SIG-M5 (cell line): ENCODE results near the gene MGAM2.
A peak's percentile ranks its signal among the peaks of the same experiment; 100 is the strongest.
"Not testable (repeated sequence)": the region's sequence is repeated elsewhere in the genome, so short reads cannot be mapped to it uniquely, and the experiment has no call there.

Source experiments
- DNase-seq: peaks from one replicate; lab custom pipeline; 2025; lab: John Stamatoyannopoulos, UW

Gene MGAM2

GRCh38 chr7:142111499-142111898, at the start of gene MGAM2:
Gene MGAM2, plus strand, starts transcription at chr7:142111718. Its CDS starts 5,156 bp downstream, at chr7:142116874.
- DNase-seq = no peak

- DNase-seq = no peak
Observed at GRCh38 chr7:142063551-142064442, 47.7 kb upstream of the MGAM2 start.

GRCh38 chr7:142066536-142066935, 45.0 kb upstream of the MGAM2 start:
- no peak for DNase-seq

- DNase-seq = no peak
Observed at GRCh38 chr7:142077762-142078161, 33.8 kb upstream of the MGAM2 start.

GRCh38 chr7:142083605-142084004, 27.9 kb upstream of the MGAM2 start:
- no peak for DNase-seq

- no peak for DNase-seq
Observed at GRCh38 chr7:142085428-142085827, 26.1 kb upstream of the MGAM2 start.

- DNase-seq = no peak
Observed at GRCh38 chr7:142088022-142088714, 23.4 kb upstream of the MGAM2 start.

- no peak for DNase-seq
Observed at GRCh38 chr7:142089035-142089434, 22.5 kb upstream of the MGAM2 start.

- DNase-seq = no peak
Observed at GRCh38 chr7:142091961-142092360, 19.6 kb upstream of the MGAM2 start.

GRCh38 chr7:142094861-142095260, 16.7 kb upstream of the MGAM2 start:
- DNase-seq = no peak

GRCh38 chr7:142097571-142097970, 13.9 kb upstream of the MGAM2 start:
- DNase-seq = no peak

GRCh38 chr7:142098004-142098403, 13.5 kb upstream of the MGAM2 start:
- DNase-seq = no peak

GRCh38 chr7:142099347-142099746, 12.2 kb upstream of the MGAM2 start:
- DNase-seq = not testable (repeated sequence)

- no peak for DNase-seq
Observed at GRCh38 chr7:142100634-142101033, 10.9 kb upstream of the MGAM2 start.

GRCh38 chr7:142101794-142102193, 9.7 kb upstream of the MGAM2 start:
- DNase-seq = not testable (repeated sequence)

- DNase-seq = peak; percentile 70
Observed at GRCh38 chr7:142104550-142105527, 6.7 kb upstream of the MGAM2 start.

GRCh38 chr7:142108728-142109505, 2.6 kb upstream of the MGAM2 start:
- DNase-seq = no peak

GRCh38 chr7:142110098-142110497, 1.4 kb upstream of the MGAM2 start:
- DNase-seq = no peak

- no peak for DNase-seq
Observed at GRCh38 chr7:142110638-142111037, 880 bp upstream of the MGAM2 start.

GRCh38 chr7:142112086-142112485, 568 bp downstream of the MGAM2 start:
- DNase-seq = no peak

GRCh38 chr7:142114207-142114606, 2.7 kb downstream of the MGAM2 start:
- no peak for DNase-seq
